PC-3 (cell line): ENCODE results near the gene MYO10.

ENCODE experiments used
- EZH2 ChIP-seq: fragments of 300-600 bp; sonication (generic); IDR thresholded peaks from one replicate; pipeline ENCODE4 v1.6.1; 2017; ENCODE audit warnings: antibody characterized with exemption, mild to moderate bottlenecking, low read length; ENCODE audit not compliant: unreplicated experiment
- EZH2phosphoT487 ChIP-seq: fragments of 300-600 bp; sonication (generic); IDR thresholded peaks from 2 replicates; pipeline ENCODE4 v1.6.1; 2018; ENCODE audit warnings: mild to moderate bottlenecking, antibody characterized with exemption, low read length, borderline replicate concordance
- TF ChIP-seq, protein P1 (sequence below): fragments of 300-600 bp; sonication (generic); conservative IDR thresholded peaks from 2 replicates; pipeline ENCODE4 v1.5.1; 2017; ENCODE audit warnings: antibody characterized with exemption, low read depth, mild to moderate bottlenecking, low read length

DNA sequence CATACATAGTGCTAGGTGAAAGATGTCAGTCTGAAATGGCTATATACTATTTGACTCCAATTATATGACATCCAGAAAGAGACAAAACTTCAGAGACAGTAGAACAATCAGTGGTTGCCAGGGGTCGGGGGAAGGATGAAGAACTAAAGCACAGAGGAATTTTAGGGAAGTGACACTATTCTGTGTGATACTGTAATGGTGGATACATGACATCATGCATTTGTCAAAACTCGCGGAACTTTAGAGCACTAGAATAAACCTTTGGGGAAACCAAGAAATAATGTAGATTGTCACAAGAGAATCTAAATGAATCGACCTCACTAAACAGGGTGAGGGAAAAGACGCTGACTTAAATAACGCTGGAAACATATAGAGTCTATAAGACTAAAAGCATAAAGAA lies 212.3 kb downstream of the MYO10 start:
- TF ChIP-seq, protein P1, sequence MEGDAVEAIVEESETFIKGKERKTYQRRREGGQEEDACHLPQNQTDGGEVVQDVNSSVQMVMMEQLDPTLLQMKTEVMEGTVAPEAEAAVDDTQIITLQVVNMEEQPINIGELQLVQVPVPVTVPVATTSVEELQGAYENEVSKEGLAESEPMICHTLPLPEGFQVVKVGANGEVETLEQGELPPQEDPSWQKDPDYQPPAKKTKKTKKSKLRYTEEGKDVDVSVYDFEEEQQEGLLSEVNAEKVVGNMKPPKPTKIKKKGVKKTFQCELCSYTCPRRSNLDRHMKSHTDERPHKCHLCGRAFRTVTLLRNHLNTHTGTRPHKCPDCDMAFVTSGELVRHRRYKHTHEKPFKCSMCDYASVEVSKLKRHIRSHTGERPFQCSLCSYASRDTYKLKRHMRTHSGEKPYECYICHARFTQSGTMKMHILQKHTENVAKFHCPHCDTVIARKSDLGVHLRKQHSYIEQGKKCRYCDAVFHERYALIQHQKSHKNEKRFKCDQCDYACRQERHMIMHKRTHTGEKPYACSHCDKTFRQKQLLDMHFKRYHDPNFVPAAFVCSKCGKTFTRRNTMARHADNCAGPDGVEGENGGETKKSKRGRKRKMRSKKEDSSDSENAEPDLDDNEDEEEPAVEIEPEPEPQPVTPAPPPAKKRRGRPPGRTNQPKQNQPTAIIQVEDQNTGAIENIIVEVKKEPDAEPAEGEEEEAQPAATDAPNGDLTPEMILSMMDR, result no peak
- no peak for TF ChIP-seq EZH2phosphoT487
- TF ChIP-seq EZH2, result no peak
